Right lobe of liver (tissue), 6 donors: ENCODE results near the gene BACH2. TPM values are rescaled to one million over a fixed set of nuclear protein-coding genes. Genes with fewer than 3 reads are reported as not detected.
A peak's percentile ranks its signal among the peaks of the same experiment; 100 is the strongest.
"Not testable (repeated sequence)": the region's sequence is repeated elsewhere in the genome, so short reads cannot be mapped to it uniquely, and the experiment has no call there.

ENCODE experiments used
- ATAC-seq, 4 donors: fragments of 200-7000 bp; cut with Tn5 transposase; one replicate each; pipeline ENCODE4 v1.9.1; 2020; ENCODE audit warnings: mild to moderate bottlenecking in 4 of 4, moderate library complexity in 4 of 4
- DNase-seq, 3 donors: peaks; one replicate each; pipeline ENCODE4 v3.0.0-alpha.2; 2020
- H3K27ac ChIP-seq, 3 donors: fragments of 200-600 bp; one replicate each; pipeline ENCODE4 v1.8.0; 2022
- H3K27me3 ChIP-seq, 2 donors: fragments of 200-600 bp; one replicate each; pipeline ENCODE4 v1.8.0; 2022
- H3K36me3 ChIP-seq, 4 donors: fragments of 200-600 bp; sonication (generic) in 1 of 4; one replicate each; pipeline versions ENCODE4 v1.5.1 to v1.8.0; 2017 to 2022; ENCODE audit warnings: control low read depth in 1 of 4
- H3K4me1 ChIP-seq, 4 donors: fragments of 200-600 bp; sonication (generic) in 1 of 4; one replicate each; pipeline versions ENCODE4 v1.5.1 to v1.8.0; 2017 to 2022; ENCODE audit warnings: control low read depth in 1 of 4
- H3K4me3 ChIP-seq, 3 donors: fragments of 200-600 bp; one replicate each; pipeline ENCODE4 v1.8.0; 2022
- H3K9me3 ChIP-seq, 4 donors: fragments of 200-600 bp; sonication (generic) in 1 of 4; one replicate each; pipeline versions ENCODE4 v1.5.1 to v1.8.0; 2017 to 2022; ENCODE audit warnings: control low read depth in 1 of 4
- CTCF ChIP-seq, 4 donors: fragments of 200-600 bp in 3 of 4; fragments of 450-650 bp in 1 of 4; IDR thresholded peaks; one replicate each; pipeline versions ENCODE4 v1.5.1 to v1.8.0; 2016 to 2022; ENCODE audit warnings: antibody characterized with exemption in 4 of 4, mild to moderate bottlenecking in 2 of 4
- POLR2A ChIP-seq: fragments of 450-650 bp; IDR thresholded peaks from one replicate; pipeline ENCODE4 v1.6.1; 2017; ENCODE audit warnings: antibody characterized with exemption, mild to moderate bottlenecking
- WGBS: methylation state at CpG from one replicate; pipeline ENCODE4 v1.1.6; 2018; ENCODE audit warnings: low coverage, low lambda C conversion rate; ENCODE audit not compliant: insufficient coverage; ENCODE audit errors: missing lambda C conversion rate; 5-methylcytosine and 5-hydroxymethylcytosine counted together
- intact Hi-C, 2 donors: fragments of 100-400 bp; cut with DNase I; formaldehyde crosslinking; loops; one replicate each; pipeline versions ENCODE4 v1.11.2 to v1.14.1; 2022
- total RNA-seq, 6 experiments: library from RNA; depleted of rRNA in 2 of 6; stranded (reverse); fragments of >200 nt in 2 of 6; fragmentation: NEBNext Ultra II Directional in 3 of 6; extraction: Animal tissue kit (Norgen Biotek cat#: 25700) in 3 of 6; gene quantifications; one replicate each; pipeline versions ENCODE4 v1.1.0 to v1.2.4, GENCODE V29; 2016 to 2023
- donor health status: DM: no; HTN: yes; CAD: no.
- donor health status: DM: no; HTN: no; CAD: no.
- donor health status: DM: no; HTN: no; CAD: no.
- donor health status: DM: no; HTN: yes; CAD: no.
- donor health status: DM: no; HTN: yes; CAD: no.

The BACH2 gene
- total RNA-seq, 6 experiments from 2014 or later: 2.6 to 12.6 (median 3.1) TPM

GRCh38 chr6:89890845-89891528, 405.7 kb downstream of the BACH2 start:
- H3K4me3 ChIP-seq, H3K9me3 ChIP-seq, H3K27me3 ChIP-seq, ATAC-seq, intact Hi-C loops, H3K27ac ChIP-seq, DNase-seq, H3K4me1 ChIP-seq, H3K36me3 ChIP-seq: not testable (repeated sequence)
- WGBS: 13% methylated on average over 11 of the region's 11 CpGs

- WGBS: 51% methylated on average over 3 of the region's 3 CpGs
- ATAC-seq (no peak), DNase-seq (no peak)
- no peaks in the 10 kb centered on the region for H3K4me1 ChIP-seq
- intact Hi-C loops: no loop called here
- H3K9me3 ChIP-seq: no peaks in the 10 kb centered on the region
- H3K36me3 ChIP-seq: no peaks in the 10 kb centered on the region
- TF ChIP-seq POLR2A: no peak
- TF ChIP-seq CTCF (IDR thresholded peaks at IDR 0.05): no peak
- H3K4me3 ChIP-seq: no peak overlapping the region
- no peak overlapping the region for H3K27ac ChIP-seq
- no peaks in the 10 kb centered on the region for H3K27me3 ChIP-seq
Measured at GRCh38 chr6:89888871-89889270, 407.8 kb downstream of the BACH2 start.

GRCh38 chr6:89888138-89888514, 408.5 kb downstream of the BACH2 start:
- no peak overlapping the region for H3K4me3 ChIP-seq
- DNase-seq (no peak), ATAC-seq (no peak)
- WGBS: 75% methylated on average over 5 of the region's 7 CpGs
- no peaks in the 10 kb centered on the region for H3K9me3 ChIP-seq
- no peak overlapping the region for H3K27ac ChIP-seq
- H3K4me1 ChIP-seq: no peaks in the 10 kb centered on the region
- TF ChIP-seq CTCF (IDR thresholded peaks at IDR 0.05) (no peak), POLR2A (no peak)
- H3K27me3 ChIP-seq: no peaks in the 10 kb centered on the region
- intact Hi-C loops: no loop called here
- no peaks in the 10 kb centered on the region for H3K36me3 ChIP-seq

GRCh38 chr6:89887452-89888137, 409.0 kb downstream of the BACH2 start:
- Histone ChIP-seq H3K4me1 (no peaks in the 10 kb centered on the region), H3K27ac (no peak overlapping the region), H3K36me3 (no peaks in the 10 kb centered on the region), H3K9me3 (no peaks in the 10 kb centered on the region), H3K27me3 (no peaks in the 10 kb centered on the region), H3K4me3 (no peak overlapping the region)
- ATAC-seq (peak in 2 of 4 donors; percentile 10 to 59), DNase-seq (no peak)
- no peak for TF ChIP-seq CTCF (IDR thresholded peaks at IDR 0.05)
- TF ChIP-seq POLR2A: no peak
- WGBS: 27% methylated on average over 5 of the region's 43 CpGs
- intact Hi-C loops: no loop called here

- DNase-seq (no peak), ATAC-seq (no peak)
- 90% methylated on average over 10 of the region's 44 CpGs for WGBS
- no peak overlapping the region for H3K27ac ChIP-seq
- H3K9me3 ChIP-seq: no peaks in the 10 kb centered on the region
- TF ChIP-seq POLR2A: no peak
- no peak for TF ChIP-seq CTCF (IDR thresholded peaks at IDR 0.05)
- no peak overlapping the region for H3K4me3 ChIP-seq
- H3K36me3 ChIP-seq: no peaks in the 10 kb centered on the region
- intact Hi-C loops: no loop called here
- no peaks in the 10 kb centered on the region for H3K27me3 ChIP-seq
- no peaks in the 10 kb centered on the region for H3K4me1 ChIP-seq
Measured at GRCh38 chr6:89886378-89887120, 410.1 kb downstream of the BACH2 start.
